Lung microvascular endothelial cell (primary cell): ENCODE results near the gene CTIF. TPM values are rescaled to one million over a fixed set of nuclear protein-coding genes. Genes with fewer than 3 reads are reported as not detected.

ENCODE experiments used
- DNase-seq, 2 donors: peaks; one replicate each; pipeline versions ENCODE4 v3.0.0 to v3.0.0-alpha.2; 2010; ENCODE audit warnings: low read depth in 2 of 2
- total RNA-seq: library from RNA; depleted of rRNA; stranded (reverse); fragments of >200 nt; gene quantifications from 2 replicates; pipeline ENCODE4 v1.2.1, GENCODE V29; 2014

CTIF gene
- total RNA-seq, 1 donor from 2014 or later = 18.1 TPM

DNA sequence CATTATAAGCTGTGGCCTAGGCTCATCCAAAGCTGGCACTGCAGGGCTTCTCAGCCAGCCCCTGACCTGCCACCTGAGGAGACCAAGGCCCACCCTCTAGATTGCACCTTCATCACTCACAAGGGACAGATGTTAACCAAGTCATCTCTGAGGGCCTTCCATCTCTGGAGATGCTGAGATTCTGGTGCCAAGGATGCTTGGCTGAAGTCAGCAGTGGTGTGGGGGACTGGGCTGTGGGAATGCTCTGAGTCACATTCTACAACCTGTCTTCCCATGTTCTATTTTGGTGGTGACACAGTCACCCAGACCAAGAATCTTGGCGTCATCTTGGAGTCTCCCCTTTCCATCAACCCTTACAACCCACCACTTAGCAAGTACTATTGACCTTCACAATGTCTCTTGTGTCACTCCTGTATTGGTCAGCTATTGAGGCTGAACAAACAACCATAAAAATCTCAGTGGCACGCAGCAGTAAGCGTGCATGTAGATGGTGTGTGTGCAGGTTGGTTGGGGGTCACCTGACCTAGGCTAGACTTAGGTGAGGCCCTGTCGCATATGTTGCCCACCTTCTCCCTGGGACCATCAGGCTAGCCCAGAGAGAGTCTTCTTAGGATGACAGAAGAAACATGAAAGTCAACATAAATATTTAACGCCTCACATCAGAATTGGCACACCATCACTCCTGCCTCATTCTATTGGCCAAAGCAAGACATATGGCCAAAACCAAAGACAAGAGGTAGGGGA is 276.9 kb downstream of the CTIF start:
- DNase-seq = no peak

DNA sequence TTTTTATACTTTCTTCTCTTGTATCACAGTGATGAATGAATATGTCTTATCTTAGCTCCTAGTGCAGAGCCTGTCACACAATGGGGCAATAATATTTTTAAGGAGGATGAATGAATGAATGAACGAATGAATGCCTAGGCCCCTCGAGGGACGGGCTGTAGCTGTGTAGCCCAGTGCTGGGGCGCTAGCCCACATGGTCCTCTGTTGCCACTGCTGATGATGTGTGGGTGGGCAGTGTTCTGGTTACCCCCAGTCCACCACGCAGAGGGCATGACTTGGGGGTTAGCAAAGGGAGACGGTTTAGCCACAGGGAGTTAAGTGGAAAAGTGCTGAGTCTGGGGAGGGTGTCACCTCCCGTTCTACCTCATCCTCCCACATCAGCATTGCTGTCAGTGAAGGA is 277.7 kb downstream of the CTIF start:
- no peak for DNase-seq

DNA sequence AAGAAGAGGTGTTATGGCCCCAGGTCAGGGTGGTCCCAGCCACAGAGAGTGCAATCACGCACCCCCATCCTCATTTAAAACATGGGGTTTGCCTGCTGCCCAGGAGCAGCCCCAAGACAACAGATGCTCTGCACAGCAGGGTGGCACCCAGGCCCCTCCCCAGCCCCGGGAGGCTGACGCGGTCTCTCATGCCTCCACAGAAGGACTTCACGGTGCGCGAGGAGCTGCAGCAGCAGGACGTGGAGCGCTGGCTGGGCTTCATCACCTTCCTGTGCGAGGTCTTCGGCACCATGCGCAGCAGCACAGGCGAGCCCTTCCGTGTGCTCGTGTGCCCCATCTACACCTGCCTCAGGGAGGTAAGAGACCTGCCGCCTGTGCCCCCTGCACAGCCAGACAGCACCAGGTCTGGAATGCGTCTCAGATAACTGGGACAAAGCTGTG is 278.2 kb downstream of the CTIF start:
- no peak for DNase-seq

DNA sequence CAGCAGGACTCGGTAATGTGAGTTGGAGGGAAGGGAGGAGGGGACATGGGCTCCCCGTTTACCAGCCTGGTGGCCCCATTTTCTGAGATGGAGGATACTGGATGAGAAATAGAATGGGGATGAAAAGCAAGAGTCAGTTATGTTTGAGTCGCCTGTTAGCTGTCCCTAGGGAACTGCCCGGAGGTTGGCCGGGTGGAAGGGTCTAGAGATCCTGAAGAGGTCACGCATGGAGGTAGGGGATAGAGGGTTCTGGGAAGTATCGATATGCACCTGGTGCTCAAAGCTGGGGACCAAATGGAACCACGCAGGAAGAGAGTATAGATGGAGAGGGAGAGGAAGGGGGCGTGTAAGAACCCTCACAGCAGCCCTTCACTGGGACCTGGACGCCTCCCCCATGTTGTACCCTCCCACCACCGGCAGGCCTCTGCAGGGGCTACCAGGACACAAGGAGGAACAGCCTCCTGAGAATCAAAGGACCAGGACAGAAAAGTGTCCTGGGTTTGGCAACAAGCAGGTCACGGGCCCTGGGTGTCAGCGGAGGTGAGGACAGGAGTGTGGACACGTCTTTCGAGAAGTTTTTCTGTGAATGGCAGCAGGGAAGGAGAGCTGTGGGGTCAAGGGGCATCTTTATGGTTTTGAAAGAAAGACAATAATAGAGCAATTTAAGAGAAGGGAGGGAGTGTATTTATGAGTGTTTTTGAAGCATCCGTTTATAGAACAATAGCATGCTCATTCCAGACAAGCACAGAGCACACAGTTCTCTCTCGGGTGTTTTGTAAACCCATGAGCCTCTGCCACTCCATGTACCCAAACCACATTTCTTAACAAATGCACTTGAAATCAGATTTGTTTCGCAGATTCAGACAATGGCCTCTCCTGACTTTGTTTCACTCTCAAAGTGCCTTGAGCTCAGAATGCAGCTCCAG is 279.8 kb downstream of the CTIF start:
- no peak for DNase-seq

DNA sequence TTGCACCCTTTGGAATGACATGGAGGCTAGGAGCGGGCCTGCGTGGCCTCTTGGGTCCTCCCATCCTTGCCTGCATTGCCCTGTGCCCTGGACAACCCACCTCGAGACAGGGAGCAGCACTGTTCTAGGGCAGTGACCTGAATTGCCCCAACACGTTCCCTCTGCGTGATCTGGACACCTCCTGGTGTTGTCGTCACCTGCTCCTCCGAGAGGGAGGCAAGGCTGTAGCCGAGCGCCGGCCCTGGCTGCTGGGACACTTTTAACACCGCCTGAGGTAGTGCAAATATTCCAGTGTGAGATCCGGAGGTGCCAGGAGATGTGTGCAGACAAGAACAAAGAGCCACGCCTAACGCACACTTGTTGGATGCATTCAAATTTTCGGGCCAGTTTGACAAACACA is 280.4 kb downstream of the CTIF start:
- no peak for DNase-seq

DNA sequence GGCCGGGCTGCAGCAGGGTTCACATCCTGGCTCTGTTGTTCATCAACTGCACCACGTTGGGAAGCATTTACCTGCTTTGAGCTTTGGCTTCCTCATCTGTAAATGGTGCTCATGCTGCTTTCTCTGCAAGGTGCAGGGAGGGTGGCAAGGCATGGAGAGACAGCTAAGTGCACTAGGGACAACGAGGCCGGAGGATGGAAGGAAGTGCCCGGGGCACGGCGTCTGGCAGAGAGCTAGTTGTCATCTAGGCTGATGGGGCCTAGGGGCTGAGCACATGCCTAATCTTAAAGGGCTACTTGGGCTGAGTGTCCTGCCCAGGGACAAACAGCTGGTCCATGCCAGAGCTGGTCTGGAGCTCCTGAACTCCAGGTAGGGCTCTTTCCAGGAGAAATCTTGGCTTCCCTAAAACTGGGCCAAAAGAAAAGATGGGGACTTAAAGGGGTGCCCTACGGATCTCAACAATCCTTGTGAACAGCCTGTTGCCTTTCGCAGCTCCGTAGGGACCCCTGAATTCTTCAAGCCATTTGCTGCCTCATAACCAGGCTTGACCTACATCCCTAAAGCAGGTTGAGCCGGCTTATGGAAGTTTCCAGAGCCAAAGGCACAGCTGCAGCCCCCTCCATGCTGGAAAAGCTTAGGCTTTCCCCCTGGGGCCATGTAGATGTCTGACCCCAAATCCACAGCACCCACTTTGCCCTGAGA is 281.1 kb downstream of the CTIF start:
- DNase-seq = no peak

DNA sequence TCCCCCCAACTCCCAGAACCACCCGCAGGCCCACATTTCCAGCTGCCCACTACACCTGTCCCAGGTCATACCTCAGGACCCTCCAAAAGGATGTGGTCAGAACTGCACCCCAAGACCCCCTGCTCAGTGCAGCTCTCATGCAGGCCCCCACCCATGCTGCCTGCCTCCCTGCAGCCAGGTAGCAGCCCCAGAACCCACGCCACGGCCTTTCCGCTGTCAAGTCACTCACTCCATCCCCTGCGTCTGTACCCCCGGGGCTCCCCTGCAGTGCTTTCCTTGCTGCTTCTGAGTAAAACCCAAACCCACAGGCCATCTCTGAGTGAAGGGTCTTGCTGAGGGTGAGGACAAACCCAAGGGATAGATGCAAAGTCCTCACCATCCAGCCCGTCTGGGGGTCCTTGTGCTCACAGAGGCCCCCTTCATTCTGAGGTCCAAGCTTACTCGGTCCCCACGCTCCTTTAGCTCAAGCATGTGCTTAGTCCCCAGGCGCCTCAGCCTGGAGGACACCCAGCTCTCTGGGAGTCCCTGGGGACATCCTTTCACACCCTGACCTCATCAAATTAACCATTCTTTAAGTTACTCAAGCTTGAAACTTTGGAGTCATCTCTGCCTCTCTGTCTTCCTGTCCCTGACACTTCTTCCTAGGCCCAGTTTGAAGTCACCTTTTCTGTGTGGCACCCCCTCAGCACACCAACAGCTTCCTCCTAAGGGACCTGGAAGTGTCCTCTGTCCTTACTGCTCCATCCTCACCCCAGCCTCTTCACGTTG is 281.8 kb downstream of the CTIF start:
- DNase-seq = no peak

DNA sequence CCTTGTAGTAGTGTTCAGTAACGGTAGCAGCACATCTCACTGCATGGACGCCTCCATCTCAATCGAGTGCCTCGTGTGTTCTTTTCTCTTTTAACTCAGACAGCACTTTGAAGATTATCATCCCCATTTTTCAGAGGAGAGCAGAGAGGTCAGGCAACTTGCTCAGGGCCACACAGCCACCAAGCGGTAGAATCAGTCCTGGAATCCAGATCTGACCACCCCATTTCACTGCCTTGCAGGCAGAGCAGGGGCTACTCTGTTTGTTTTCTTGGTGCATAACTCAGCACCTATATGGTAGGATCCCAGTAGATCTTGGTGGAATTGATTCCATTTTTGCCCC is 282.4 kb downstream of the CTIF start:
- DNase-seq = no peak

DNA sequence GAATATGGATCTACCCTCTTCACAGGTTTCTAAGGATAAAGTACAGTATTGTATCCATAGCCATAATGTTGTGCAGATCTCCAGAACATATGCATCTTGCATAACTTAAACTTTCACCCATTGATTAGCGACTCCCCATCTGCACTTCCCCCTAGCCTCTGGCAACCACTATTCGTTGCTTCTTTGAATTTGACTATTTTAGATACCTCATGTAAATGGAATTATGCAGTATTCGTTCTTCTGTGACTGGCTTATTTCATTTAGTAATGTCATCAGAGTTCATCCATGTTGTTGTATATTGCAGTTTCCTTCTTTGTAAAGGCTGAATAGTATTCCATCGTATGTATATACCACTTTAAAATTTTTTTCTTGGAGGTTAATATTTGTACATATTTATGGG is 283.0 kb downstream of the CTIF start:
- DNase-seq = no peak

DNA sequence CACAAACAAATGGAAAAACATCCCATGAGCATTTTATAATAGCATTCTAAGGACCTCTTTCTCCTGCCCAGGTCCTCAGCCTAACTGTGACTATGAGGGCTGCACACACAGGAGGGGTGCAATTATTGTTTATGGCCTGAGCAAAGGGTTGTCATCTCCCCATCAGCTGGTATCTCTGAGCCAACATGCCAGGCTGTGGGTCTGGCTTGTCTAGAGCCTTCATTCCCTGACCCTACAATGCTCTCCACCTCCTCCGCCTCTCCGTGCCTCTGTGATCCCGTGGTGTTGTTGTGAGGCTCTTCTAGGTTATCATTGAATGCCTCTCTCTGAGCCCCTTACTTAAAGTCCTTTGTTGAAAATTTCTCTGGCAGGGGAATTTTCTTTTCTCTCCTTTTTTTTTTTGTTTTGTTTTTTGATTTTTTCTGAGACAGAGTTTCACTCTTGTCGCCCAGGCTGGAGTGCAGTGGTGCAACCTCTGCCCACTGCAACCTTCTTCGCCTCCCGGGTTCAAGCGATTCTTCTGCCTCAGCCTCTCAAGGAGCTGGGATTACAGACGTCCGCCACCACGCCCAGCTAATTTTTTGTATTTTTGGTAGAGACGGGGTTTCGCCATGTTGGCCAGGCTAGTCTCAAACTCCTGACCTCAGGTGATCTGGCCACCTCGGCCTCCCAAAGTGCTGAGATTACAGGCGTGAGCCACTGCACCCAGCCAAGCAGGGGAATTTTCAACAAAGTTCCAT is 285.6 kb downstream of the CTIF start:
- DNase-seq = no peak

DNA sequence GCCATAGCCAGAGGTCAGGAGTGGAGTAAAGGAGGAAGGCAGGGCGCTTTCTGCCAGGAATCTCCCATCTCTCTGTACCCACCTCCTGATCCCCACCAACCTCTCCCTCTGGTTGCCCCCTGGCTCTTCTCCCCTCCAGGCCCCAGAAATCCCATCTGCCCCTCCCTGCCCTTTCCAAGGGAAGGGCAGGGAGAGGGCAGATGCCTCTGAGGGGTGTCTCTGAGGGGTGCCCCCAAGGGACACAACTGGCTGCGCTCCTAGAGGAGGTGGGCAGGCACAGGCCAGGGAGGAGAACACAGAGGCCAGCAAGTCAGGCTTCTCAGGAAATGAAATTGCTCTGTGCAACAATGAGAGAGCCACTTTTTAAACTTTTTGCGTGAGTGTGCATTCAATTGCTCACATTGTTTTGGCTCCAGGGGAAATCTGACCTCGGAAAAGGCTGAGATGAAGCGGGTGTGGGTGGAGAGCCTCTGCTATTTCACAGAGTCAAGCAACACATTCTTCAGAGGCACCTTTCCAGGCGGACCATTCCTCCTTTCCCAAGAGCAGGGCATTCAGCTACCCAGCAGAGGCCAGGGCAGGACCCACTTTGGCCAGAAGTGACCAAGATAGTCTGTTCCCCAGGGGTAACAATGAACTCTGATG is 286.4 kb downstream of the CTIF start:
- DNase-seq = peak; percentile 61 to 67

DNA sequence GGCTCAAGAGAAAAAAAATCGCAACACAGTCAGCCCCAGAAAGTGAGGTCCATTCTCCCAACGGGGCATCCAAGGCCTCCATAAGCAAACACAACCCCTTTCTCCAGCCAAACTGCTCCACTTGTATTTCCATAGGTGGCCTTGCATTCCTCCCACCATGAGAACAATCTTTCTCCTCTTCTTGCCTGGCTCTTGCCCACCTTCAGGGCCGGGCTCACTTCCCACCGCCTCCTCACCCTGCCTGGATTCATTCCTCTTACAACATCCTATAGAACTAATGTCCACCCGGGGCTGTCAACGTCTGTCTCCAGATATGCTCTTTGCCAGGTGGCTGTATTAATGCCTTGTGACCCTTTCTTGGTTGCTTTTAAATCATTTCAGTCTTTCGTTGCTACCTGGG is 287.4 kb downstream of the CTIF start:
- no peak for DNase-seq

DNA sequence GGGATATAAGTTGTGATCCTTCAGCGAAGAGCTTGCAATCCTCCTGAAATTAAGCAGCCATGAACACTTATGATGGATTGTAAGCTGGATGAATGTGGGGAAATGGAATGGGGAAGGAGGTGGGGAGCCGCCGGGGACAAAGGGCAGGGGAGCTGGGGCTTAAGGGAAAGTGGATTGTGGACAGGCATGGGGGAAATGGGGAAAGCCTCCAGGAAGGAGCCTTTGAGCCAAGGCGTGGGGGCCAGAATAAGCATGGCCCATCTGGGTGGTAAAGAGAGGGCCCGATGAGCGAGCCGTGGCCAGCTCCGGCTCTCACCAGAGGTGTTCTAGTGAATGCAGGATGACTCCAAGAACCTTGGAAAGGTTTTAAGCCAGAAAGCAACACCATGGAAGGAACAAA is 288.0 kb downstream of the CTIF start:
- DNase-seq = no peak

DNA sequence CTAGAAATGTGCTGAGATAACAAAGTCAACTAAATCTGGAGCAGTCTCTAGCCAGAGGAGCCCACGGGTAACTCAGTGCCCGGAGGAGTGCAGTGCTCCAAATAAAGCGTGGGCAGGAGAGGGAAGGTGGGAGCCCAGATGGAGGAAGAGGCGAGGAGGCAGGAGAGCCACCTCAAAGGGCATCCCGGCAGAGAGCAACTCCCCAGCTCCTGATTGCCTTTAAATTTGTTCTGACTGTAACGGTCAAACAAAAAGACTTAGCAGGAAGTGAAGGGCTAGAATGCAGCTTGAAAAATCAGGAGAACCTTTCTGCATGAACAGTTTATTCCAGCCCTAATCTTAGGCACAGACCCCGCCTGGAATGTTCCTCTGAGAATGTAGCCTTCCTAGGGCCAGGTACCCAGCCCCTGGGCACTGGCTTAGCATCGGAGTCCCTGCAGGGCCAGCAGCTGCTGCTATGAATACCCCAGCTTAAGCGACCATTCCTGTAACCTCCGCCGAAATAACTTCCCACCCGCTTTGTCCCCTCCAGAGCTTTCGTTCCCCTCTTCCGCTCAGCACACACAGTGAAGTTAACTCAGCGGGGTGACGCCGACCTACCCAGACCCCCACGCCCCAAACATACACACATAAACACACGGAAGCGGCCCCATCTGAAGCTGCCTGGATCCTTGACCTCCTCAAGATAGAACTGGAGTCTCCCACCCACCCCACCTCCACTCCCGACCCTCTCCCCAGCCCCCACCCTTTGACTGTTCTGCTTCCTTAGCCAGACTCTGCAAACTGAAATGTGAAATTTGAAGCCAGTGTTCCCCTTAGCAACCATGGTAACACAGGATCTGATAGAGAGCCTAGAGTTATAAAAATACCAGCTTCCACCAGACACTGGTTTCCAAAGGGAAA is 288.7 kb downstream of the CTIF start:
- peak; percentile 47 to 58 for DNase-seq

DNA sequence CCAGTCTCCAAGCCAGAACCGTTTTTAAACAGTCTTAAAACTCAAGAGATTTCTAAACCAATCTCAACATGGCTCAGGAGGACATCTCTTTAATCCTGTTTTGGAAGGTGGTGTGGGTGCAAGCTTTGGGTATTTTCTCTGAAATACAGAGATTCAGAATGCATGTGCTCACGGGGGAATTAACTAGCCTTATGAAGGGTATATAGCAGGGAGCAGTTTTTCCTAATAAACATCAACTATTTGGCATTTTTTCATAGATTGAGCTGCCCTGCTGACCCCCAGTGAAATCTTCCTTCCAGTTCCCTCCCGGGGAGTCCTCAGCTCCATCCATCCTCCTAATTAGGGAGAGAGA is 289.3 kb downstream of the CTIF start:
- no peak for DNase-seq

DNA sequence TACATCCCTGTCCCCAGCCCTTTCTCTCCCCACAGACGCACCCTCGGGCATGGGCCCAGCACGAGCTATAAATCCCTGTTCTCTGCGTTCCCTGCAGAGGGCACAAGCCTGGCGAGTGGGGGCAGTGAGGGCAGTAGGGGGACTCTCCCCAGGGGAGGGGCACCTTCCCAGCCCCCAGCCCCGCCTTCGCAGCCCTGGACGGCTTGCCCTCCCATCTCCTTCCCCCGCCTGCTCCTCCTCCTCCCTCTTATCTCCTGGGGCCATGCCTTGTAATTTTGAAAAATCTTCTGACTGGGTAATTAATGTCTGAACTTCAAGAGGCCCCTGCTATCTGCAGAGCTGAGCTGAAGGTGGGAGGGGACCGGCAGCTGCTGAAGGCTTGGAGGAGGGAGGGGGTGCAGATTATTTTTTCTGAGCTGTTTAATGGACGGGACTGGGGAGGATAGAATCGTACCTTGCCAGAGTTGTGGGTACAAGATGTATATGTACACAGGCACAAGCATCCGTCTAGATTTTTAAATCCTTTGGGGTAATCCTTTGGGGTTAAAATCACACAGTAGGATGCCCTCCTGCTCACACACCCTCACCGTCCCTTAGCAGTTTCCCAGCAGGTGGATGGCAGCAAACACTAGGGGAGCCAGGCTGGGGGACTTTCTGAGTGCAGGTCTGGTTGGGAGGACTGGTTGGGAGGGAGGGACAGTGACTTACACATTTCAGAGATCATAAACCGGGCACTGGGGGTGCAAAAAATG is 290.0 kb downstream of the CTIF start:
- DNase-seq = no peak

DNA sequence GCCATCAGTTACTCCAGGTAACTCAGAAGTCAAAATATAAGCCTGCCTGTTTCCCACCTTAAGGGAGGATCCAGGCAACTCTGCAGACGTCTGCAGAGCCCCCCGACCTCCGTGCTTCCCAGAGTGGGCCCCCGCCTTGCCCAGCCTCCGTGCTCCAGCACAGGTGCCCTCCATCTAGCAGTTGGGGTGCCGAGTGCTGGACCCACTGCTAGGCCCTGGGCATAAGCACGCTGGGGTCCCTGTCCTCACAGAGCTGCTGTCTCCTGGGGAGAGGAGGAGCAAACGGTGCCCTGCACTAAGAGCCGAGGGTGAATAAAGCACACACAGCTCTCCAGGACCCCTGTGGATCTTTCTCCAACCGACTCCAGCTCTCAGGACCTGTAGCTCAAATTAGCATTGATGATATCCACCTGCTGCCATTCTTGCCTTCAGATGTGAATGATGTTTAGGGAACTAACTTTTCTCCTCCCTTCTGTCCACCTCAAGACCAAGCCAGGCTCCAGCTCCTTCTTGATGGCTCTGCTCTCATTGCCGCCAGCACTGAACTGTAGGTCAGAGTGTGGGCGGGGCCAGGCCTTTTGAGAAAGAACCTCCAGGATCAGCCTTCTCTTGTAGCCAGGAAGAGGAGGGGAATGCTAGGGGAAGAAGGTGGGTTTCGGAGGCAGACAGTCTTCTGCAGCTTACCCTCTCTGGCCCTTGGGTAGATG is 290.8 kb downstream of the CTIF start:
- DNase-seq = no peak
